Liver (tissue), 9 donors: ENCODE data around the gene SH3D19. TPM values are rescaled to one million over a fixed set of nuclear protein-coding genes. Genes with fewer than 3 reads are reported as not detected.

Experiments used
- DNase-seq: peaks from one replicate; pipeline ENCODE4 v3.0.0-alpha.2; 2017; ENCODE audit warnings: low spot score
- H3K27ac ChIP-seq, 2 donors: one replicate each; pipeline ENCODE4 v1.7.0; 2013; ENCODE audit warnings: inconsistent platforms in 2 of 2, low read length in 2 of 2, control low read depth in 1 of 2, low read depth in 1 of 2, mild to moderate bottlenecking in 1 of 2
- H3K27me3 ChIP-seq, 4 donors: one replicate each; pipeline versions ENCODE4 v1.6.1 to v1.7.0; 2013; ENCODE audit warnings: low read length in 3 of 4, inconsistent platforms in 1 of 4, mild to moderate bottlenecking in 1 of 4, moderate library complexity in 1 of 4; ENCODE audit not compliant: control insufficient read depth in 4 of 4, insufficient read depth in 4 of 4
- H3K36me3 ChIP-seq, 4 donors: one replicate each; pipeline versions ENCODE4 v1.6.1 to v1.7.0; 2013; ENCODE audit warnings: low read length in 3 of 4, mild to moderate bottlenecking in 3 of 4, low read depth in 1 of 4, moderate library complexity in 1 of 4; ENCODE audit not compliant: control insufficient read depth in 4 of 4, insufficient read depth in 3 of 4
- H3K4me1 ChIP-seq, 4 donors: one replicate each; pipeline versions ENCODE4 v1.6.1 to v1.7.0; 2013; ENCODE audit warnings: low read length in 3 of 4, mild to moderate bottlenecking in 3 of 4, moderate library complexity in 1 of 4; ENCODE audit not compliant: control insufficient read depth in 4 of 4, insufficient read depth in 4 of 4
- H3K4me3 ChIP-seq, 3 donors: one replicate each; pipeline versions ENCODE4 v1.6.1 to v1.7.0; 2013; ENCODE audit warnings: low read length in 3 of 3, control low read depth in 1 of 3, low read depth in 1 of 3, mild to moderate bottlenecking in 1 of 3
- H3K9ac ChIP-seq, 2 donors: one replicate each; pipeline ENCODE4 v1.7.0; 2013; ENCODE audit warnings: low read length in 2 of 2, mild to moderate bottlenecking in 2 of 2, moderate library complexity in 2 of 2, control low read depth in 1 of 2, low read depth in 1 of 2
- H3K9me3 ChIP-seq, 4 donors: one replicate each; pipeline versions ENCODE4 v1.6.1 to v1.7.0; 2013; ENCODE audit warnings: low read length in 3 of 4; ENCODE audit not compliant: control insufficient read depth in 4 of 4
- EGR1 ChIP-seq, 2 donors: IDR thresholded peaks; 2 replicates each; pipeline ENCODE4 v1.6.1; 2016 to 2018; ENCODE audit warnings: antibody characterized with exemption in 2 of 2, low read depth in 2 of 2
- FOXA1 ChIP-seq: IDR thresholded peaks from 2 replicates; pipeline ENCODE4 v1.6.1; 2016; ENCODE audit warnings: antibody characterized with exemption
- FOXA2 ChIP-seq: IDR thresholded peaks from 2 replicates; pipeline ENCODE4 v1.6.1; 2016; ENCODE audit warnings: antibody characterized with exemption
- GABPA ChIP-seq, 2 donors: IDR thresholded peaks in 1 of 2; conservative IDR thresholded peaks in 1 of 2; 2 replicates each; pipeline ENCODE4 v1.6.1; 2016; ENCODE audit warnings: antibody characterized with exemption in 2 of 2, mild to moderate bottlenecking in 1 of 2, moderate library complexity in 1 of 2
- HNF4A ChIP-seq, 2 donors: conservative IDR thresholded peaks; 2 replicates each; pipeline ENCODE4 v1.6.1; 2016; ENCODE audit warnings: antibody characterized with exemption in 2 of 2, mild to moderate bottlenecking in 2 of 2
- HNF4G ChIP-seq: IDR thresholded peaks from 2 replicates; pipeline ENCODE4 v1.6.1; 2016; ENCODE audit warnings: antibody characterized with exemption
- JUND ChIP-seq, 2 donors: IDR thresholded peaks; 2 replicates each; pipeline ENCODE4 v1.6.1; 2016; ENCODE audit warnings: antibody characterized with exemption in 2 of 2
- NR2F2 ChIP-seq: IDR thresholded peaks from 2 replicates; pipeline ENCODE4 v1.6.1; 2016; ENCODE audit warnings: antibody characterized with exemption
- RAD21 ChIP-seq, 2 donors: IDR thresholded peaks; 2 replicates each; pipeline ENCODE4 v1.6.1; 2016; ENCODE audit warnings: antibody characterized with exemption in 2 of 2, mild to moderate bottlenecking in 2 of 2
- RXRA ChIP-seq, 2 donors: IDR thresholded peaks; 2 replicates each; pipeline ENCODE4 v1.6.1; 2017 to 2018; ENCODE audit warnings: antibody characterized with exemption in 2 of 2, mild to moderate bottlenecking in 1 of 2
- SP1 ChIP-seq: IDR thresholded peaks from 2 replicates; pipeline ENCODE4 v1.6.1; 2018; ENCODE audit warnings: antibody characterized with exemption, mild to moderate bottlenecking
- TAF1 ChIP-seq: conservative IDR thresholded peaks from 2 replicates; pipeline ENCODE4 v1.6.1; 2016; ENCODE audit warnings: antibody characterized with exemption, mild to moderate bottlenecking
- YY1 ChIP-seq: IDR thresholded peaks from 2 replicates; pipeline ENCODE4 v1.6.1; 2016; ENCODE audit warnings: antibody characterized with exemption, mild to moderate bottlenecking
- WGBS: extraction: QIAGEN DNeasy Blood & Tissue Kit; methylation state at CpG from one replicate; pipeline ENCODE4 v1.1.7; 2013; 5-methylcytosine and 5-hydroxymethylcytosine counted together
- polyA plus RNA-seq, 2 donors: library from polyadenylated mRNA; stranded (reverse) in 1 of 2; unstranded in 1 of 2; fragments of 200-250 nt in 1 of 2; fragments of >200 nt in 1 of 2; fragmentation: Nextera tagmentation in 1 of 2; extraction: Ambion mirVana in 1 of 2; gene quantifications; one replicate each; pipeline versions ENCODE4 v1.2.1 to v1.2.3, GENCODE V29; 2013 to 2015
- total RNA-seq, 2 donors: library from RNA; depleted of rRNA; stranded (reverse); fragments of >200 nt; gene quantifications; one replicate each; pipeline ENCODE4 v1.2.3, GENCODE V29; 2014
- TF ChIP-seq, protein P1 (sequence below): IDR thresholded peaks from 2 replicates; pipeline ENCODE4 v1.6.1; 2016; ENCODE audit warnings: antibody characterized with exemption
- TF ChIP-seq, protein P2 (sequence below): IDR thresholded peaks from 2 replicates; pipeline ENCODE4 v1.6.1; 2016; ENCODE audit warnings: antibody characterized with exemption
- TF ChIP-seq, protein P3 (sequence below): IDR thresholded peaks from 2 replicates; pipeline ENCODE4 v1.6.1; 2016; ENCODE audit warnings: antibody characterized with exemption, mild to moderate bottlenecking
- TF ChIP-seq, protein P4 (sequence below): IDR thresholded peaks from 2 replicates; pipeline ENCODE4 v1.6.1; 2016; ENCODE audit warnings: antibody characterized with exemption
- TF ChIP-seq, protein P5 (sequence below): fragments of 150-350 bp; IDR thresholded peaks from 2 replicates; pipeline ENCODE4 v1.5.1; 2017; ENCODE audit warnings: improper control_type of control experiment, low read depth, low read length; ENCODE audit not compliant: missing input control
- donor health status: healthy.
- donor health status: healthy.
- donor health status: healthy.
- donor health status: healthy.
- donor health status: healthy.

Gene SH3D19
- total and polyA plus RNA-seq, 4 donors, result 11.0 to 22.2 (median 17.1) TPM

DNA sequence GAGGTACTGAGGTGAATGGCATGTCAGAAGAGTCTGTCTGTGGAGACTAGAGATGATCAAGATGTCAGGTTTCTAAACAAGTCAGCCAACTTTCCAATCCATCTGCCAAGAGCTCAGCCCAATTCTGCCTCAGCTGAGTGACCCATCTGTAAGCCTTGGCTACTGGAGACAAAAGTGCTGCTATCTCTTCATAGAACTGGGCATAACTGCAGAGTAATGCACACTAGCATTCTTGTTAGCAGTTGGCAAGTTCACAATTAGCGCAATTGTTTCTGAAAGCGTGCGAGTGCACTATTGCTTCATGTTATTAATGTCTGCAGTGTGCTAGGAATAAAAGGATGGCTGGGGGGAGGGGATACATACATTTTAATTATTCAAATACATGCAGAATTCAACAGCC lies 32.9 kb upstream of the SH3D19 start:
- H3K27me3 ChIP-seq, result no peaks in the 10 kb centered on the region
- H3K36me3 ChIP-seq, result no peaks in the 10 kb centered on the region
- WGBS, result 94% methylated on average over 3 of the region's 3 CpGs
- H3K9me3 ChIP-seq, result no peaks in the 10 kb centered on the region
- no peak overlapping the region for H3K4me3 ChIP-seq
- DNase-seq, result no peak
- TF ChIP-seq FOXA2 (no peak), RXRA (IDR thresholded peaks at IDR 0.05) (no peak), SP1 (no peak)
- TF ChIP-seq, protein P1, sequence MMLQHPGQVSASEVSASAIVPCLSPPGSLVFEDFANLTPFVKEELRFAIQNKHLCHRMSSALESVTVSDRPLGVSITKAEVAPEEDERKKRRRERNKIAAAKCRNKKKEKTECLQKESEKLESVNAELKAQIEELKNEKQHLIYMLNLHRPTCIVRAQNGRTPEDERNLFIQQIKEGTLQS, result no peak
- no peak overlapping the region for H3K9ac ChIP-seq
- no peak overlapping the region for H3K27ac ChIP-seq
- H3K4me1 ChIP-seq, result peaks cover 0 to 5% (median 0%) of the 10 kb centered on the region in 4 donors

DNA sequence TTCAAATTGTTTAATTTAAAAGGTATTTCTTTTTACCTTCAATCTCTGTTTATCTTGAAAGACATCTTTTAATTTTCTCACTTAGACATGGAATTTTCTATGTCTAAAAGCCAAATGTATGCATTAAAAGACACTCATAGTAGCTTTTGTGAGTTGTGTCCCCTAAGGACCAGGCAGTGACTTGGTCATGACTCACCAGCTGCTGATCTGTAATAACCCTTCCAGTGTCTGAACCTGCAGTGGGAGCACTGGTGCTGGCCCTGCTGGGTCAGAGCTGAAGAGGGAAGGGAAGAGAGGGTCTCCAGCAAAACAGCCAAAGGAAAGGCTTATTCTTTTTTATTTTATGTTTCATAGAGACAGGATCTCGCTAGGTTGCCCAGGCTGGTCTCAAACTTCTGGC lies 31.1 kb upstream of the SH3D19 start:
- Histone ChIP-seq H3K36me3 (no peaks in the 10 kb centered on the region), H3K4me1 (peaks cover 0 to 5% (median 0%) of the 10 kb centered on the region in 4 donors), H3K9ac (no peak overlapping the region), H3K4me3 (no peak overlapping the region), H3K27me3 (no peaks in the 10 kb centered on the region), H3K9me3 (no peaks in the 10 kb centered on the region), H3K27ac (no peak overlapping the region)
- TF ChIP-seq, protein P2, sequence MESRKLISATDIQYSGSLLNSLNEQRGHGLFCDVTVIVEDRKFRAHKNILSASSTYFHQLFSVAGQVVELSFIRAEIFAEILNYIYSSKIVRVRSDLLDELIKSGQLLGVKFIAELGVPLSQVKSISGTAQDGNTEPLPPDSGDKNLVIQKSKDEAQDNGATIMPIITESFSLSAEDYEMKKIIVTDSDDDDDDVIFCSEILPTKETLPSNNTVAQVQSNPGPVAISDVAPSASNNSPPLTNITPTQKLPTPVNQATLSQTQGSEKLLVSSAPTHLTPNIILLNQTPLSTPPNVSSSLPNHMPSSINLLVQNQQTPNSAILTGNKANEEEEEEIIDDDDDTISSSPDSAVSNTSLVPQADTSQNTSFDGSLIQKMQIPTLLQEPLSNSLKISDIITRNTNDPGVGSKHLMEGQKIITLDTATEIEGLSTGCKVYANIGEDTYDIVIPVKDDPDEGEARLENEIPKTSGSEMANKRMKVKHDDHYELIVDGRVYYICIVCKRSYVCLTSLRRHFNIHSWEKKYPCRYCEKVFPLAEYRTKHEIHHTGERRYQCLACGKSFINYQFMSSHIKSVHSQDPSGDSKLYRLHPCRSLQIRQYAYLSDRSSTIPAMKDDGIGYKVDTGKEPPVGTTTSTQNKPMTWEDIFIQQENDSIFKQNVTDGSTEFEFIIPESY, result no peak
- TF ChIP-seq, protein P3, sequence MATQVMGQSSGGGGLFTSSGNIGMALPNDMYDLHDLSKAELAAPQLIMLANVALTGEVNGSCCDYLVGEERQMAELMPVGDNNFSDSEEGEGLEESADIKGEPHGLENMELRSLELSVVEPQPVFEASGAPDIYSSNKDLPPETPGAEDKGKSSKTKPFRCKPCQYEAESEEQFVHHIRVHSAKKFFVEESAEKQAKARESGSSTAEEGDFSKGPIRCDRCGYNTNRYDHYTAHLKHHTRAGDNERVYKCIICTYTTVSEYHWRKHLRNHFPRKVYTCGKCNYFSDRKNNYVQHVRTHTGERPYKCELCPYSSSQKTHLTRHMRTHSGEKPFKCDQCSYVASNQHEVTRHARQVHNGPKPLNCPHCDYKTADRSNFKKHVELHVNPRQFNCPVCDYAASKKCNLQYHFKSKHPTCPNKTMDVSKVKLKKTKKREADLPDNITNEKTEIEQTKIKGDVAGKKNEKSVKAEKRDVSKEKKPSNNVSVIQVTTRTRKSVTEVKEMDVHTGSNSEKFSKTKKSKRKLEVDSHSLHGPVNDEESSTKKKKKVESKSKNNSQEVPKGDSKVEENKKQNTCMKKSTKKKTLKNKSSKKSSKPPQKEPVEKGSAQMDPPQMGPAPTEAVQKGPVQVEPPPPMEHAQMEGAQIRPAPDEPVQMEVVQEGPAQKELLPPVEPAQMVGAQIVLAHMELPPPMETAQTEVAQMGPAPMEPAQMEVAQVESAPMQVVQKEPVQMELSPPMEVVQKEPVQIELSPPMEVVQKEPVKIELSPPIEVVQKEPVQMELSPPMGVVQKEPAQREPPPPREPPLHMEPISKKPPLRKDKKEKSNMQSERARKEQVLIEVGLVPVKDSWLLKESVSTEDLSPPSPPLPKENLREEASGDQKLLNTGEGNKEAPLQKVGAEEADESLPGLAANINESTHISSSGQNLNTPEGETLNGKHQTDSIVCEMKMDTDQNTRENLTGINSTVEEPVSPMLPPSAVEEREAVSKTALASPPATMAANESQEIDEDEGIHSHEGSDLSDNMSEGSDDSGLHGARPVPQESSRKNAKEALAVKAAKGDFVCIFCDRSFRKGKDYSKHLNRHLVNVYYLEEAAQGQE, result no peak
- TF ChIP-seq GABPA (IDR thresholded peaks at IDR 0.05 in 1 of 2, conservative IDR thresholded peaks at IDR 0.05 in 1 of 2) (no peak), HNF4G (no peak), FOXA1 (no peak), RXRA (IDR thresholded peaks at IDR 0.05) (no peak), HNF4A (conservative IDR thresholded peaks at IDR 0.05) (no peak), TAF1 (no peak), EGR1 (IDR thresholded peaks at IDR 0.05; ENCODE audit: low read depth in 2 of 2) (no peak), RAD21 (IDR thresholded peaks at IDR 0.05) (no peak), FOXA2 (no peak), JUND (IDR thresholded peaks at IDR 0.05) (no peak), NR2F2 (no peak), SP1 (no peak), YY1 (no peak)
- TF ChIP-seq, protein P4, sequence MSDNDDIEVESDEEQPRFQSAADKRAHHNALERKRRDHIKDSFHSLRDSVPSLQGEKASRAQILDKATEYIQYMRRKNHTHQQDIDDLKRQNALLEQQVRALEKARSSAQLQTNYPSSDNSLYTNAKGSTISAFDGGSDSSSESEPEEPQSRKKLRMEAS, result no peak
- TF ChIP-seq, protein P5, sequence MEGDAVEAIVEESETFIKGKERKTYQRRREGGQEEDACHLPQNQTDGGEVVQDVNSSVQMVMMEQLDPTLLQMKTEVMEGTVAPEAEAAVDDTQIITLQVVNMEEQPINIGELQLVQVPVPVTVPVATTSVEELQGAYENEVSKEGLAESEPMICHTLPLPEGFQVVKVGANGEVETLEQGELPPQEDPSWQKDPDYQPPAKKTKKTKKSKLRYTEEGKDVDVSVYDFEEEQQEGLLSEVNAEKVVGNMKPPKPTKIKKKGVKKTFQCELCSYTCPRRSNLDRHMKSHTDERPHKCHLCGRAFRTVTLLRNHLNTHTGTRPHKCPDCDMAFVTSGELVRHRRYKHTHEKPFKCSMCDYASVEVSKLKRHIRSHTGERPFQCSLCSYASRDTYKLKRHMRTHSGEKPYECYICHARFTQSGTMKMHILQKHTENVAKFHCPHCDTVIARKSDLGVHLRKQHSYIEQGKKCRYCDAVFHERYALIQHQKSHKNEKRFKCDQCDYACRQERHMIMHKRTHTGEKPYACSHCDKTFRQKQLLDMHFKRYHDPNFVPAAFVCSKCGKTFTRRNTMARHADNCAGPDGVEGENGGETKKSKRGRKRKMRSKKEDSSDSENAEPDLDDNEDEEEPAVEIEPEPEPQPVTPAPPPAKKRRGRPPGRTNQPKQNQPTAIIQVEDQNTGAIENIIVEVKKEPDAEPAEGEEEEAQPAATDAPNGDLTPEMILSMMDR, result no peak
- TF ChIP-seq, protein P1, result no peak
- 91% methylated on average over 1 of the region's 1 CpG for WGBS
- DNase-seq, result no peak
